ENCODE results near the gene TMPRSS7.

DNA sequence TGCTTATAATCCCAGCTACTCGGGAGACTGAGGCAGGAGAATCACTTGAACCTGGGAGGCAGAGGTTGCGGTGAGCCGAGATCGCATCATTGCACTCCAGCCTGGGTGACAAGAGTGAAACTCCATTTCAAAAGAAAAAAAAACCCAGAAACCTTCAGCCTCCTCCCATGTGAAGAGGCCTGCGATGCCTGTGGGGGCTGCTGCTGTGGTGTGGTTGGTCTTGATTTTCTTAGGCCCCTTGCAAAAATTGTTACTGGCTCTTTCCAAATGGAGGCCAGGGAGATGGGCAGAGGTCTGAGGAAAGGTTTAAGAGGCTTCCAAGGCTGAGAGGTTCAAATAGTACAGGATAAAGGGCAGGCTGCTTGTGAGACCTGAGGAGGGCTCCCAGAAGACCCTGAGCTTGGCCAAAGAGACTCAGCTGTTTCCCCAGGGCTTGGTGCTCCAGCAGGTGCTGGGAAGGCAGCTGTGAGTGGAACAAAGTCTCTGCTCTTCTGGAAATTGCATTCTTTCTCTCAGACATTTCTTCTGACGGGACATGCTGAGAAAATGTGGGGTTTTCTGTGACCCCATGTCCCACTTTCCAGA is 80.1 kb downstream of the TMPRSS7 start:
- TF ChIP-seq, protein P1, sequence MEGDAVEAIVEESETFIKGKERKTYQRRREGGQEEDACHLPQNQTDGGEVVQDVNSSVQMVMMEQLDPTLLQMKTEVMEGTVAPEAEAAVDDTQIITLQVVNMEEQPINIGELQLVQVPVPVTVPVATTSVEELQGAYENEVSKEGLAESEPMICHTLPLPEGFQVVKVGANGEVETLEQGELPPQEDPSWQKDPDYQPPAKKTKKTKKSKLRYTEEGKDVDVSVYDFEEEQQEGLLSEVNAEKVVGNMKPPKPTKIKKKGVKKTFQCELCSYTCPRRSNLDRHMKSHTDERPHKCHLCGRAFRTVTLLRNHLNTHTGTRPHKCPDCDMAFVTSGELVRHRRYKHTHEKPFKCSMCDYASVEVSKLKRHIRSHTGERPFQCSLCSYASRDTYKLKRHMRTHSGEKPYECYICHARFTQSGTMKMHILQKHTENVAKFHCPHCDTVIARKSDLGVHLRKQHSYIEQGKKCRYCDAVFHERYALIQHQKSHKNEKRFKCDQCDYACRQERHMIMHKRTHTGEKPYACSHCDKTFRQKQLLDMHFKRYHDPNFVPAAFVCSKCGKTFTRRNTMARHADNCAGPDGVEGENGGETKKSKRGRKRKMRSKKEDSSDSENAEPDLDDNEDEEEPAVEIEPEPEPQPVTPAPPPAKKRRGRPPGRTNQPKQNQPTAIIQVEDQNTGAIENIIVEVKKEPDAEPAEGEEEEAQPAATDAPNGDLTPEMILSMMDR (conservative IDR thresholded peaks at IDR 0.05) = no peak
- no peak for TF ChIP-seq ZFX (IDR thresholded peaks at IDR 0.05)

Measured in C4-2B (cell line).